Hepatocyte (in vitro differentiated cells): ENCODE measurements around the gene LPP.

Source experiments
- EZH2 ChIP-seq: fragments of 200-600 bp; sonication (generic); IDR thresholded peaks from 2 replicates; pipeline ENCODE4 v1.6.1; 2016; ENCODE audit warnings: antibody characterized with exemption, mild to moderate bottlenecking, borderline replicate concordance
- EZH2phosphoT487 ChIP-seq: fragments of 200-600 bp; sonication (generic); IDR thresholded peaks from one replicate; pipeline ENCODE4 v1.6.1; 2018; ENCODE audit warnings: antibody characterized with exemption, mild to moderate bottlenecking, low read depth, moderate library complexity; ENCODE audit not compliant: unreplicated experiment, severe bottlenecking
- TF ChIP-seq, protein P1 (sequence below): fragments of 200-600 bp; sonication (generic); IDR thresholded peaks from 2 replicates; pipeline ENCODE4 v1.5.1; 2016; ENCODE audit warnings: antibody characterized with exemption, mild to moderate bottlenecking; ENCODE audit not compliant: poor library complexity

DNA sequence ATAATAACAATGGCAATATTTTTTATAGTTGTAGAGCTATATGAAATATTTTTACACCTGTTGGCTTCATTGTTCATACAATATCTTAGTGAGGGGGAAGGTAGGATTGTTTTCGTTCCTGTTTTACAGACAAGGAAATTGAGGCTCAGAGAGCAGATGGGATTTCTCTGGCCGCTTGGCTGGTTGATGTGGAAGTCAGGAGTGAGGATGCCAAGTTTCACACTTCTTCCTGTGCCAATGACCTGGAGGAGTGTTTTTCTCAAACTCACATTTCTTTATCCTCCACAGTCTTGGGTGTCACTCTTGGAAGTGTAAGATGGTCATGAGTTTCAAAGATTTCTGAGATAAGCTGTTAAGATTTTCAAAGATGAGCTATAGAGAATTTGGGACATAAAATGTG lies 50.6 kb downstream of the LPP start:
- TF ChIP-seq, protein P1, sequence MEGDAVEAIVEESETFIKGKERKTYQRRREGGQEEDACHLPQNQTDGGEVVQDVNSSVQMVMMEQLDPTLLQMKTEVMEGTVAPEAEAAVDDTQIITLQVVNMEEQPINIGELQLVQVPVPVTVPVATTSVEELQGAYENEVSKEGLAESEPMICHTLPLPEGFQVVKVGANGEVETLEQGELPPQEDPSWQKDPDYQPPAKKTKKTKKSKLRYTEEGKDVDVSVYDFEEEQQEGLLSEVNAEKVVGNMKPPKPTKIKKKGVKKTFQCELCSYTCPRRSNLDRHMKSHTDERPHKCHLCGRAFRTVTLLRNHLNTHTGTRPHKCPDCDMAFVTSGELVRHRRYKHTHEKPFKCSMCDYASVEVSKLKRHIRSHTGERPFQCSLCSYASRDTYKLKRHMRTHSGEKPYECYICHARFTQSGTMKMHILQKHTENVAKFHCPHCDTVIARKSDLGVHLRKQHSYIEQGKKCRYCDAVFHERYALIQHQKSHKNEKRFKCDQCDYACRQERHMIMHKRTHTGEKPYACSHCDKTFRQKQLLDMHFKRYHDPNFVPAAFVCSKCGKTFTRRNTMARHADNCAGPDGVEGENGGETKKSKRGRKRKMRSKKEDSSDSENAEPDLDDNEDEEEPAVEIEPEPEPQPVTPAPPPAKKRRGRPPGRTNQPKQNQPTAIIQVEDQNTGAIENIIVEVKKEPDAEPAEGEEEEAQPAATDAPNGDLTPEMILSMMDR: no peak
- TF ChIP-seq EZH2 (no peak), EZH2phosphoT487 (no peak)
